Stimulated activated CD4-positive, alpha-beta T cell treated with anti-CD3 and anti-CD28 coated beads, Interleukin-15, amount 100 ng/mL, for 1 hour (primary cell): Measurements from ENCODE around the gene SRRM1.
"Not testable (repeated sequence)": the region's sequence is repeated elsewhere in the genome, so short reads cannot be mapped to it uniquely, and the experiment has no call there.

Experiments
- DNase-seq, 2 donors: peaks; one replicate each; pipeline ENCODE4 v3.0.0-alpha.2; 2020; ENCODE audit warnings: low read depth in 1 of 2, low spot score in 1 of 2

SRRM1 gene

GRCh38 chr1:24713736-24714135 lies 70.6 kb downstream of the SRRM1 start:
- DNase-seq: no peak

DNA sequence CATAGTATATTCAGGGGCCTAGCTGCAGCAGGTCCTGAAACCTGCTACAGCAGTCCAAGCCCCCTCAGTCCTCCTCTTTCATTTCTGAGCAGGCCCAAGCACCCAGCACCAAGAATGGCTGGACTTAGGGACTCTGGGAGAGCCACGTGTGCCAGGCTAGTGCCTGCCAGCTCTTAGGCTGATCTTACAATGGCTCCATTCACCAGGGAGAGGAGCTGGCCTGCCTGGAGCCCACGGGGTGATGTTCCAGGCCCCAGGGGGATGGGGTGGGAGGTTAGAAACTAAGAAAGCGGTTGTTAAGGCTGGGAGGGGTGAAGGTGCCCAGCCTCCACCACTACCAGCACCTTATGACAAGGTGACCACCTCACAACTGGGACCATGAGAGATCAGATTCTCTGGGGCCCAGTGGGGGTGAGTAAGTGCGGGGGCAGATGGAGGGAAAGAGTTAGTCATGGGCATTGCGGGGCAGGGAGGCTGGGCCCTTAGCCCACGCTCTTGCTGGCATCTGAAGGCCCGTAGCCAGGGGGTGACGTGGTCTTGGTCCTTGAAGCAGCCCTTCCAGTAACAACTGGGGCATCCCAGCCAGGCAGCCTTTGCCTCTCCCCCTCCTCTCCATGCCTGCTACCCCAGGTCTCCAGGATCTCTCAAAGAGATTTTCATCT lies 71.9 kb downstream of the SRRM1 start:
- DNase-seq: no peak

GRCh38 chr1:24715658-24716057 lies 72.6 kb downstream of the SRRM1 start:
- no peak for DNase-seq

GRCh38 chr1:24717887-24718650 lies 75.0 kb downstream of the SRRM1 start:
- DNase-seq: no peak

- no peak for DNase-seq
Measured at GRCh38 chr1:24720152-24720551, 77.0 kb downstream of the SRRM1 start.

DNA sequence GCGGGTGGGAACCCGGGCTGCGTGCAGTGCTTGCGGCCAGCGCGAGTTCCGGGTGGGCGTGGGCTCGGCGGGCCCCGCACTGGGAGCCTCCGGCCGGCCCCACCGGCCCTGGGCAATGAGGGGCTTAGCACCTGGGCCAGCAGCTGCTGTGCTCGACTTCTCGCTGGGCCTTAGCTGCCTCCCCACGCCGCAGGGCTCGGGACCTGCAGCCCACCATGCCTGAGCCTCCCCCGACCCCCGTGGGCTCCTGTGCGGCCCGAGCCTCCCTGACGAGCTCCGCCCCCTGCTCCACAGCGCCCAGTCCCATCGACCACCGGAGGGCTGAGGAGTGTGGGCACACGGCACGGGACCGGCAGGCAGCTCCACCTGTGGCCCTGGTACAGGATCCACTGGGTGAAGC lies 78.4 kb downstream of the SRRM1 start:
- no peak for DNase-seq

GRCh38 chr1:24722073-24723035 lies 79.3 kb downstream of the SRRM1 start:
- not testable (repeated sequence) for DNase-seq
